Activated naive CD4-positive, alpha-beta T cell treated with Interleukin-2 at 50 U/mL for 16 hours (primary cell): ENCODE measurements around the gene LNX2.
"Not testable (repeated sequence)": the region's sequence is repeated elsewhere in the genome, so short reads cannot be mapped to it uniquely, and the experiment has no call there.

ENCODE experiments used
- DNase-seq: peaks from one replicate; pipeline ENCODE4 v3.0.0-alpha.2; 2020

LNX2 gene

DNA sequence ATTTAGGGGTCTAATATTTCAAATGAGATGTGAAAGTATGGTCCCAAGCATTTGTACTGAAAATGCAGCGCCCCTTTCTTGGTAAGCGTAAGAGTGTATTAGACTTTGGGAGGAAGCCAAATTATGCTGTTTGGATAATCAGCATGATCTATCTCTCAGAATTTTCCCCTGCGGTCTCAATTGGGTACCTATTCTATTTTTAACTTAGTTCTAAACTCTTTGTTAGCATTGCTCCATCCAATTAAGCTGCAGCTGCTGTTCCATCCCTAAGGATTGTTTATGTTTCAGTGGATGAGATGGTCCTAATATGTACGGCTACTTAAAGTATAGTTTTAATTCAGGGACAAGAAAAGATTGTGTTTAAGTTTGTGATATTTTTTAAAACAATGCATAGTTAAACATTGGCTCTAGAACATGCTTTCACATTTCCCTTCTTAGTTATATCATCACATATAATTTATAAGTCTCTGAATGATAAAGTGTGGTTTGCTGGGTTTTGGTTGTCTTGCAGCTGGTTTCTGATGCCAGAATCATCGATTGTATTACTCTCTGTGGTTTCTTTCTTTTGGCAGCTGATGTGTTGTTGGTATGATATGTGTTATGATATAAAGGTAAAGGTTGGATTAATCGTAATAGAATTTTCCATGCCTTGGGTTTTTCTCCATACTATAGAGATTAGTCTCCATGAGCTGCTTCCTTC lies 16.4 kb upstream of the LNX2 start:
- DNase-seq: no peak

GRCh38 chr13:27635266-27635665 lies 14.9 kb upstream of the LNX2 start:
- no peak for DNase-seq

GRCh38 chr13:27634791-27635190 lies 14.5 kb upstream of the LNX2 start:
- no peak for DNase-seq

DNA sequence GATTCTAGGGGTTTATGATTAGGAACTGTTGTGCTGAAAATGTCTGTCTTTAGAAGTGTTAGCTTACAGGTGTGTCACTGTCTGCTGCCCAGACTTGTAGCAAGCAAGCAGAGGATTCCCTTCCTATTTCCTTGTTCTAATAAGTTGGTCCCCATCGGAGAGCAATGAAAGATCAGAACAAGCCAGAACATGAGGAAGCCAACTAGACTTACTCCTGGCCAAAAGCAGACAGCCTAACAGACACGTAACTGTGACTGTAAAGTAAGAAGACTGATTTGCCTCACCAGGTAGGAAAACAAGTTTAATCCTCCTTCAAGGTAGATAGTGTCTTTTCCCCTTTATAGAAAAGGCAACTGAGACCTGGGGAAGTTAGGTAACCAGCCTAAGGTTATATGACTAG lies 13.9 kb upstream of the LNX2 start:
- DNase-seq: no peak

DNA sequence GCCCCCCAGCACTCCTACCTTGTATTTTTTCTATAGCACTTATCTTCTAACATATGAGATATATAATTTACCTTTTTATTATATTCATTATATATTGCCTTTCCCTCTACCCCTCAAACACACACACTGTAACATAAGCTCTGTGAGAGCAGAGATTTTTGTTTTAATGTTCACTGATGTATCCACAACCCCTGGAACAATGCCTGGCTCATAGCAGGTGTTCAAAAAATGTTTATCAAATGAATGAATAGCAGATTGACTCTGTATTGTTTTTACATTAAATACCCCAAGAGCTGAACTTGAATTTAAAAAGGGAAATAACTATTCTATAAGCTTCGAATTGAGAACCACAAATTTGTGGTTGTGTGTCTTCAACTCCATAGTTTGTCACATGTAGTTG lies 12.3 kb upstream of the LNX2 start:
- DNase-seq: no peak

- DNase-seq: no peak
These were observed 11.9 kb upstream of the LNX2 start for GRCh38 chr13:27632214-27632613.

- no peak for DNase-seq
These were observed 11.3 kb upstream of the LNX2 start for GRCh38 chr13:27631665-27632064.

DNA sequence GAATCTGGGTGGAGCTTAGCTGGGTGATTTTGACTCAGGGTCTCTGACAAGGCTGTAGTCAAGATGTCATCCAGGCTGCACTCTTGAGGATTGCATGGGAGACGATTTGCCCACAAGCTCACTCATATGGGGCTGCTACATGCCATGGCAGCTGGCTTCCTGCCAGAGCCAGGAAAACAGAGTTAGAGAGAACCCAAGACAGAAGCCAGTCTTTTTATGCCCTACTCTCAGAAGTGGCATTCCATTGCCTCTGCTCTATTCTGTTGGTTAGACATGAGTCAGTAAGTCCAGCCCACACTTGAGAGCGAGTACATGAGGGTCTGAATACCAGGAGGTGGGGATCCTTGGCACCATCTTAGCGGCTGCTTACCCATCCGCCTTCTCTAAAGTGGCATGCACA lies 10.8 kb upstream of the LNX2 start:
- no peak for DNase-seq

DNA sequence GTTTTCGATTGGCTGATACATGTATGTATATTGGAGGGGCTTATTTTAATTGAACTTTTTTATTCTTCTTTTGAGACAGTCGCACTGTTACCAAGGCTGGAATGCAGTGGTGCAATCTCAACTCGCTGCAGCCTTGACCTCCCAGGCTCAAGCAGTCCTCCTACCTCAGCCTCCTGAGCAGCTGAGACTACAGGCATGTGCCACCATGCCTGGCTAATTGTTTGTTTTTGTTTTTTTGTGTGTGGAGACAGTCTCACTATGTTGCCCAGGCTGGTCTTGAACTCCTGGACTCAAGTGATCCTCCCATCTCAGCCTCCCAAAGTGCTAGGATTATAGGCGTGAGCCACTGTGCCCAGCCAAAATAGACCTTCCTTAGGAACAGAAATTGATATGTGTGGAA lies 8.4 kb upstream of the LNX2 start:
- not testable (repeated sequence) for DNase-seq

- no peak for DNase-seq
These were observed 7.8 kb upstream of the LNX2 start for GRCh38 chr13:27628081-27628480.

DNA sequence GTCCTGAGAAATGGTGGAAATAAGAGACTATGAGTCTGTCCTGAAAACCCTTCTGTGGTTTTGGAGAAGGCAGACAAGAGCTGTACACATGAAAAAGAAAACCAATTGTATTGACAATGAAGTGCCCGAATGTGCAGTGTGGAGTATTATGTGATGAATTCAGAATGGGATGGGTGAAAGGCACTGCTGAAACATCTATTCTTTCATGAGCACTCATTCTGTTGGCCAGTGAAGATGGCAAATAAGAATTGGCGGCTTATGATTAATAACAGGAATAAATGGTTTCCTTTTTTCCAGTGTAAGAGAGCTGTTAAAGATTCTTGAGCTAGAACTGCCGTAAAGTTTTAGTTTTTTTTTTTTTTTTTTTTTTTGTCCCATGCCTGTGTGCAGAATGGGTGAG lies 7.1 kb upstream of the LNX2 start:
- DNase-seq: no peak

GRCh38 chr13:27625839-27626238 lies 5.5 kb upstream of the LNX2 start:
- no peak for DNase-seq

- DNase-seq: no peak
These were observed 3.7 kb upstream of the LNX2 start for GRCh38 chr13:27624071-27624470.

- DNase-seq: no peak
These were observed 2.6 kb upstream of the LNX2 start for GRCh38 chr13:27622881-27623280.

GRCh38 chr13:27622102-27622820 lies 1.9 kb upstream of the LNX2 start:
- DNase-seq: no peak

DNA sequence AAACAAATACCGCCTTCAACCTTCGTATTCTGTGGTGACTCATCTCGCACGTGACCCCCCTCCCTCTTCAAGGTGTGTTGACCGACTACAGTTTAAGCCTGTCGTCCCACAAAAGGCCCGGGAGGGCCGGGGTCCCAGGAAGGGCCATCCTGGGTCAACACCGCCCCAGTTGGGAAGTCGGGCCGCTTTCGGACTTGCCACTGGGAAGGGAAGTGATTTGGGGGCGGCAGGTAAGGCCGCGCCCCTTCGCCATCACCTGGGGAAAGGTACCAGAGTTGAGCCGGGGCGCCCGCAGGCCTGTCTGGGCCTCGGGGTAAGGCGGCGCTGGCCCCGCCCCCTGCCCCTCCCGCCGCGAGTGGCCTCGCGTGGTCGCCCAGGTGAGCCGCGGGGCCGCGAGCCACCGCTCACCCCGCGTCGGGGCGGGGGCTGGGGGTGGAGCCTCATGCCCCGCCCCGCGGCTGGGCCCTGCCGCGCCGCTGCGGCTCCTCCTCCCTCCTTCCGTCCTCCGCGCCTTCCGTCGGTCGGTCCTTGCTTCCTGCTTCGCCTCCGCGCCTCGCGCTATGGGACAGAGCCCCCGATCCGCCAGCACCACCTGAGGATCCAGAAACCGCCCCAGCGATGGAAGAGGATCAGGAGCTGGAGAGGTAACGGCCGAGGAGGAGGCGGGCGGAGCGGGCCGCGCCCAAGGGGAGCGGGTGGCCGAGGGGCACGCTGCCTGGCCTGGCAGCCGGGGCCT lies 1.2 kb upstream of the LNX2 start, which contains the start of gene POLR1D:
POLR1D (plus strand) TSS at position 527 of the 736 bp plus-strand sequence; CDS start at position 619, 92 bp downstream.
- DNase-seq: peak; percentile 84

DNA sequence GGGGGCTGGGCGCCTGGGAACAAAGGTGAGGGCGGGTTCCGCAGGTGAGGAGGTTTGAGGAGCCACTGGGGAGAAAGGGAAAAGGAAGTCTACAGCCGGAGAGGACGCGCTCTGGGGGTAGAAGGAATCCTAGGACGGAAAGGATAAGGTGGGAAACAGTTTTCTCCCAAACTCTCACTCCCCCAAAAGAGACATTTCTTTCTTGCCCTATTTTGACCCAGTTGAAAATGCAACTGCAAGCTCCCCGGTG lies 712 bp upstream of the LNX2 start:
- DNase-seq: no peak

- DNase-seq: peak; percentile 46
These were observed 477 bp downstream of the LNX2 start for GRCh38 chr13:27619728-27620376.

DNA sequence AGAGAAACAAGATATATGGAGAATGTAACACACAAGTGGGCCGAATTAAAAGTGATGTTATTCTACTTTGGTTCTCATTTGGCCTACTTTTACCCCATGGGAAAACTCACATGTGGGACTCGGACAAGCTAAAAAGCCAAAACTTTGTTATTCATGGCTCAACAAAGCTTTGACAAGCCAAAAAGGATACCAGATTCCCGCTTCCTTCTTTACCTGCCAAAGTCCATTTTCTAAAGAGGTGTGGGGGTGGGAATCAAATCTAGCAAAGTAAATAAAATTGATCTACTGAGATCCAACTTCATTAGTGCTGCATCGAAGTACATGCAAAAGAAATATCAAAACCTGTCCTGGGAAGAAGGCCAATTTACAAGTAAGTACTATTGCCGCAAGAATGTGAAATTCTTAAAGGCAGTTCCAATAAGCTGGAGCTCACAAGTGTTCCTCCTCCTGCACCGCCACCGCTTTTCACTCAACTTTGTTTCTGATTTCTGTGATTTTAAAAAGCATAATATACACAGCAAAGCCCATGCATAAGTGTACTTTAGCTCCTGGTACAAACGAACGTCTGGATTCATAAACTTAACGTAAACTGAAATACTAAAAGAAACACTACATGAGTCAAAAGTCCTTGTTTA lies 1.1 kb downstream of the LNX2 start:
- DNase-seq: no peak

GRCh38 chr13:27617881-27618321 lies 2.4 kb downstream of the LNX2 start:
- no peak for DNase-seq

- DNase-seq: no peak
These were observed 6.7 kb downstream of the LNX2 start for GRCh38 chr13:27613628-27614027.

DNA sequence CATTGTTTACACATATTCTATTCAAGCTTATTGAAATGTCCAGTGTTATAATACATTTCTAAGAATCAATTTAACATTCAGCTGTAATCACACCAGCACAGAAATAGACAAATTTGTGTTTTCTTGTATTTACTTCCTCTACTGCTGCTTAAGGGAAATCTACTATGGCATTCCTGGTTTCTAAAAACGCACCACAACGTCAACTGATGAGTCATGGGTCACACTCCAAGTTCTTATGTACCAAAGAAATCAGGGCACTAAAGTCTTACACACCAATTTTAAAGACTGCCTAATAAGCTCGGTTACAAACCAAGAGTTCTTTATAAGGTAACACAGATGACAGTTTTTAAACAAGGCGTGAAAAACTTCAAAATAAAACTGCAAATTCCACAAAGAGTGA lies 13.2 kb downstream of the LNX2 start:
- DNase-seq: no peak

- DNase-seq: no peak
These were observed 14.6 kb downstream of the LNX2 start for GRCh38 chr13:27605610-27606200.
